Stimulated activated CD8-positive, alpha-beta memory T cell treated with anti-CD3 and anti-CD28 coated beads, Interleukin-15, amount 100 ng/mL, for 1 hour (primary cell): ENCODE data around the gene ITPKA.

Experiments used
- DNase-seq: peaks from one replicate; pipeline ENCODE4 v3.0.0-alpha.2; 2020; ENCODE audit warnings: low read depth

The ITPKA gene

GRCh38 chr15:41490355-41490754, 3.3 kb upstream of the ITPKA start:
- DNase-seq = no peak

- no peak for DNase-seq
Observed at GRCh38 chr15:41491889-41492288, 1.8 kb upstream of the ITPKA start.

GRCh38 chr15:41492597-41493204, 973 bp upstream of the ITPKA start:
- no peak for DNase-seq

GRCh38 chr15:41493902-41494189, 172 bp downstream of the ITPKA start:
- DNase-seq = no peak

- DNase-seq = no peak
Observed at GRCh38 chr15:41494190-41494921, 682 bp downstream of the ITPKA start.

- DNase-seq = no peak
Observed at GRCh38 chr15:41494922-41495735, 1.5 kb downstream of the ITPKA start.

GRCh38 chr15:41495736-41496599, 2.3 kb downstream of the ITPKA start:
- DNase-seq = no peak

- DNase-seq = no peak
Observed at GRCh38 chr15:41498657-41499056, 5.0 kb downstream of the ITPKA start.

- DNase-seq = no peak
Observed at GRCh38 chr15:41499109-41499851, 5.6 kb downstream of the ITPKA start.

- no peak for DNase-seq
Observed at GRCh38 chr15:41501191-41501917, 7.7 kb downstream of the ITPKA start.

GRCh38 chr15:41501931-41502794, 8.5 kb downstream of the ITPKA start:
- no peak for DNase-seq

- no peak for DNase-seq
Observed at GRCh38 chr15:41502795-41503668, 9.4 kb downstream of the ITPKA start.

- no peak for DNase-seq
Observed at GRCh38 chr15:41503669-41504010, 10.0 kb downstream of the ITPKA start.

GRCh38 chr15:41504751-41505492, 11.2 kb downstream of the ITPKA start:
- no peak for DNase-seq

- no peak for DNase-seq
Observed at GRCh38 chr15:41505776-41506175, 12.1 kb downstream of the ITPKA start.

GRCh38 chr15:41506796-41507341, 13.2 kb downstream of the ITPKA start:
- DNase-seq = no peak

- DNase-seq = no peak
Observed at GRCh38 chr15:41507820-41508290, 14.2 kb downstream of the ITPKA start.

- no peak for DNase-seq
Observed at GRCh38 chr15:41510728-41511127, 17.1 kb downstream of the ITPKA start.
